GM12892 (cell line): ENCODE results near the gene SLC6A17.

Experiments
- POLR2A ChIP-seq: IDR thresholded peaks from 2 replicates; pipeline ENCODE4 v1.6.1; 2011; ENCODE audit warnings: low read depth, low read length, control low read depth
- POLR2AphosphoS5 ChIP-seq: IDR thresholded peaks from 2 replicates; pipeline ENCODE4 v1.6.1; 2011; ENCODE audit warnings: low read depth, low read length, control low read depth
- TAF1 ChIP-seq: IDR thresholded peaks from 2 replicates; pipeline ENCODE4 v1.6.1; 2011; ENCODE audit warnings: low read depth, mild to moderate bottlenecking, control low read depth, low read length, borderline replicate concordance

DNA sequence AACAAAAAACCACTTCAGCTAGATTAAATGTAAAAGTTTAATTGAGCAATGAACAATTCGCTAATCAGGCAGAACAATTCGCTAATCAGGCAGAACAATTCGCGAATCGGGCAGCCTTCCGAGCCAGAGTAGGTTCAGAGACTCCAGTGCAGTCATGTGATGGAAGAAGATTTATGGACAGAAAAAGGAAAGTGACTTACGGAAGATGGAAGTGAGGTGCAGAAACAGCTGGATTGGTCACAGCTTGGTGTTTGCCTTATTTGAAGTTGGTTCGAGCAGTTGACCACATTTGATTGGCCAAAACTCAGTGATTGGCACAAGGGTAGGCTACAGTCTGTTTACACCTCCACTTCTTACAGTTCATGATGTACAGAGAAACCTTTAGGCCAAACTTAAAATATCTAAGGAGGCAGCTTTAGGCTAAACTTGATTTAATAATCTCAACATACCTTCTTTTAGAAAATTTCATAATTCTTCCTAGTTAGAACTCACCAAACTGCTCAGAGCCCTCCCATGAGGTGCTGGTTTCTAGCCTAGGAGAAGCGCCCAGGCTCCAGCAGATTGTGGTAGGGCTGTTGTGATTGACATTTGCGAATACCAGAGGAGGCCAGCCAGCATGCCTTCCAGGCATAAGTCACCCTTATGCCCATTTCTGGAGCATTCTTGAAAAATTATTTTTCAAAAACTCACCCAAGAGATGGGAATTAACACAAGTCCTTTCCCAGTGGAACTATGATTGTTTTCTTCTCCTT lies 37.0 kb downstream of the SLC6A17 start:
- TF ChIP-seq POLR2AphosphoS5 (no peak), POLR2A (no peak), TAF1 (no peak)
